Vagina (tissue), 2 donors: ENCODE data around the gene FBXO5. TPM values are rescaled to one million over a fixed set of nuclear protein-coding genes. Genes with fewer than 3 reads are reported as not detected.

ENCODE experiments used
- DNase-seq, 2 donors: peaks; one replicate each; pipeline ENCODE4 v3.0.0-alpha.2; 2017; ENCODE audit errors: extremely low spot score in 2 of 2
- H3K27ac ChIP-seq: fragments of 200-600 bp; sonication (generic); one replicate; pipeline ENCODE4 v1.5.1; 2019
- H3K27me3 ChIP-seq: fragments of 200-600 bp; sonication (generic); one replicate; pipeline ENCODE4 v1.5.1; 2019
- H3K36me3 ChIP-seq, 2 donors: fragments of 200-600 bp; sonication (generic); one replicate each; pipeline ENCODE4 v1.5.1; 2017 to 2019
- H3K4me1 ChIP-seq: fragments of 200-600 bp; sonication (generic); one replicate; pipeline ENCODE4 v1.5.1; 2019
- H3K4me3 ChIP-seq, 2 donors: fragments of 200-600 bp; sonication (generic); 1 replicate in 1 of 2; 2 replicates in 1 of 2; pipeline ENCODE4 v1.5.1; 2016 to 2019
- H3K9me3 ChIP-seq: fragments of 200-600 bp; sonication (generic); one replicate; pipeline ENCODE4 v1.5.1; 2019
- CTCF ChIP-seq, 3 experiments: fragments of 450-650 bp in 2 of 3; fragments of 200-600 bp in 1 of 3; sonication (generic) in 1 of 3; IDR thresholded peaks; one replicate each; pipeline ENCODE4 v1.5.1; 2017 to 2019; ENCODE audit warnings: antibody characterized with exemption in 3 of 3, mild to moderate bottlenecking in 2 of 3, moderate library complexity in 2 of 3
- POLR2A ChIP-seq, 2 donors: fragments of 450-650 bp; IDR thresholded peaks; one replicate each; pipeline ENCODE4 v1.6.1; 2017; ENCODE audit warnings: antibody characterized with exemption in 2 of 2, mild to moderate bottlenecking in 2 of 2, moderate library complexity in 2 of 2
- POLR2AphosphoS5 ChIP-seq, 2 donors: sonication (generic); formaldehyde crosslinking; IDR thresholded peaks; one replicate each; pipeline ENCODE4 v1.9.0; 2017; ENCODE audit warnings: antibody characterized with exemption in 2 of 2, mild to moderate bottlenecking in 2 of 2, low read depth in 1 of 2; ENCODE audit not compliant: insufficient read depth in 1 of 2
- intact Hi-C: fragments of 100-400 bp; cut with DNase I; formaldehyde crosslinking; loops from one replicate; pipeline ENCODE4 v1.15.1; 2023
- total RNA-seq: library from RNA; depleted of rRNA; stranded (reverse); fragments of >200 nt; gene quantifications from one replicate; pipeline ENCODE4 v1.2.3, GENCODE V29; 2016

Gene FBXO5
- total RNA-seq, 1 donor from 2014 or later: 4.2 TPM

- no peak overlapping the region for H3K4me3 ChIP-seq
- H3K36me3 ChIP-seq: no peaks in the 10 kb centered on the region
- intact Hi-C loops: no loop called here
- no peak for TF ChIP-seq POLR2AphosphoS5 (IDR thresholded peaks at IDR 0.05; ENCODE audit: insufficient read depth in 1 of 2, low read depth in 1 of 2)
- no peak for TF ChIP-seq CTCF (IDR thresholded peaks at IDR 0.05)
- no peak for TF ChIP-seq POLR2A (IDR thresholded peaks at IDR 0.05)
- H3K9me3 ChIP-seq: no peaks in the 10 kb centered on the region
- DNase-seq: no peak
- H3K4me1 ChIP-seq: no peaks in the 10 kb centered on the region
- no peak overlapping the region for H3K27ac ChIP-seq
- H3K27me3 ChIP-seq: no peaks in the 10 kb centered on the region
Measured at GRCh38 chr6:152952866-152953509, 29.9 kb downstream of the FBXO5 start.

DNA sequence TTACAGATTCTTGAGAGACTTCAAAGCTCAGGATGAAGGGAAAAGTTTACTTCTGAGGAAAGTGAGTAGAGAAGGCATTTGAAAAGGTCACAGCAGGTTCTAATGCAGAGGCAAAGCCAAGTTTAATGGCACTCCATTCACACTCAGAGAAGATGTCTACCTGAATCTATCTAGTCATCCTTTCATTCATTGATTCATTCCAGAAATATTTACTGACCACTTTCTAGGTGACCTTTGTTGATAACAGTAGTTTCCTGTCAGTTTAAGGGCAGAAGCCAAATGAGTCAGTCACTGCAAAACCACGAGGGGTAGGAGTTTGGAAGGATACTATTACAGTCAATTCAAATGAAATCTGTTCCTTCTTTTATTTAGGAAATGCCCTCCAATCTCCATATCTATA is 30.8 kb downstream of the FBXO5 start:
- Histone ChIP-seq H3K27me3 (no peaks in the 10 kb centered on the region), H3K27ac (no peak overlapping the region), H3K4me3 (no peak overlapping the region), H3K36me3 (no peaks in the 10 kb centered on the region), H3K4me1 (no peaks in the 10 kb centered on the region), H3K9me3 (no peaks in the 10 kb centered on the region)
- intact Hi-C loops: no loop called here
- no peak for DNase-seq
- no peak for TF ChIP-seq POLR2AphosphoS5 (IDR thresholded peaks at IDR 0.05; ENCODE audit: insufficient read depth in 1 of 2, low read depth in 1 of 2)
- no peak for TF ChIP-seq CTCF (IDR thresholded peaks at IDR 0.05)
- TF ChIP-seq POLR2A (IDR thresholded peaks at IDR 0.05): no peak

DNA sequence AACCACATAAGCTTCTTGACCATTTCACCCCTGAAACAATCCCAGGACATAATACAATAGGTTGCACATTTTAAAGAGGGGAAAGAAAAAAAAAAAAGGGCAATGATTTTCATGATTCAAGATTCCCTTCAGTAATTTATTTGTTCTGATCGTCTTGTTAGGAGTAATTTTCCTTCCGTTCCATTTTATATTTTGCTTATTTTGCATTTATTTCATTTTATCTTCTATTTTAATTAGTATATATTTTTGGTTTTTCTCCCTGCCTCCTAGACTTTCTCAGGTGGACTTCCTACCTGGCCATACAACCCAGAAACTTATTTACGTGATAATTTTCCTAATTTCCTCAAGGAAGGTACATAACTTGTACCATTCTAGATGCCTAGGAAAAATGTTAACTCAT is 32.6 kb downstream of the FBXO5 start:
- Histone ChIP-seq H3K4me1 (no peaks in the 10 kb centered on the region), H3K9me3 (no peaks in the 10 kb centered on the region), H3K36me3 (no peaks in the 10 kb centered on the region), H3K27me3 (no peaks in the 10 kb centered on the region), H3K27ac (no peak overlapping the region), H3K4me3 (no peak overlapping the region)
- DNase-seq: no peak
- TF ChIP-seq CTCF (IDR thresholded peaks at IDR 0.05): no peak
- no peak for TF ChIP-seq POLR2AphosphoS5 (IDR thresholded peaks at IDR 0.05; ENCODE audit: insufficient read depth in 1 of 2, low read depth in 1 of 2)
- no peak for TF ChIP-seq POLR2A (IDR thresholded peaks at IDR 0.05)
- intact Hi-C loops: no loop called here

DNA sequence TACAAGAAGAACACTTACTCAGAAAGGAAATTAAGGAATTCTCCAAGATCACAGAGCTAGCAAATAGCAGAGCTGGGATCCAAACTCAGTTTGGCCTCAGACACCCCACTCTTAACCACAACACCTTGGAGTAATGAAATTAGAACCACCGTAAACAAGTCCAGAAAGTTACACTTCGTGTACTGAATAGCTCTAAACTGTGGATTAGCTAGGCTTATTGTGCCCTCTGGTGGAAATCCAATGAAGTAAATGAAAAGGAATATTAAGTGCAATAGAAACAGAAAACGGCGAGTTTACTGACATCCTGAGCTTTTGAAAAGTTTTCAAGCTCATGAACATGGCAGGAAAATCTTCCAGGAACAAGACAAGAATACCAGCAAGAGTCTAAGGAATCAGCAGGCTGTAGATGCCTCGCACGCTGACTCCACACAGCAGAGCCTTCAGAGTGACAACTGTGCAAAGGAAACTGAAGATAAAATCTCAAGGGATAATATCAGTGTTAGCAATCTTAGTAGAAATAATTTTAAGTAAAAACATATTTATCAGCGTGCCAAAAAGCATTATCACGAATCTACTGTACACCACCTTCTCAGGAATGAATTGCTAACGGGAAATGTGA is 34.6 kb downstream of the FBXO5 start:
- Histone ChIP-seq H3K27me3 (no peaks in the 10 kb centered on the region), H3K9me3 (no peaks in the 10 kb centered on the region), H3K4me3 (peak overlapping the region in 1 of 2 donors; percentile 4), H3K36me3 (no peaks in the 10 kb centered on the region), H3K27ac (no peak overlapping the region), H3K4me1 (no peaks in the 10 kb centered on the region)
- no peak for TF ChIP-seq POLR2AphosphoS5 (IDR thresholded peaks at IDR 0.05; ENCODE audit: insufficient read depth in 1 of 2, low read depth in 1 of 2)
- TF ChIP-seq CTCF (IDR thresholded peaks at IDR 0.05): peak; percentile 18 to 56 (median 55)
- intact Hi-C loops: no loop called here
- no peak for DNase-seq

GRCh38 chr6:152946995-152947394 is 35.8 kb downstream of the FBXO5 start:
- intact Hi-C loops: no loop called here
- TF ChIP-seq CTCF (IDR thresholded peaks at IDR 0.05) (no peak), POLR2AphosphoS5 (IDR thresholded peaks at IDR 0.05; ENCODE audit: insufficient read depth in 1 of 2, low read depth in 1 of 2) (no peak), POLR2A (IDR thresholded peaks at IDR 0.05) (no peak)
- H3K9me3 ChIP-seq: no peaks in the 10 kb centered on the region
- H3K27me3 ChIP-seq: no peaks in the 10 kb centered on the region
- DNase-seq: no peak
- no peak overlapping the region for H3K4me3 ChIP-seq
- H3K27ac ChIP-seq: no peak overlapping the region
- H3K4me1 ChIP-seq: no peaks in the 10 kb centered on the region
- no peaks in the 10 kb centered on the region for H3K36me3 ChIP-seq
